CD8-positive, alpha-beta memory T cell (primary cell): ENCODE measurements around the gene PGAM1. TPM values are rescaled to one million over a fixed set of nuclear protein-coding genes. Genes with fewer than 3 reads are reported as not detected.

Experiments used
- CTCF ChIA-PET: fragments of 350-600 bp; sonication (Branson Sonifier 250); formaldehyde crosslinking; loops from one replicate; lab custom pipeline; 2021; ENCODE audit warnings: antibody characterized with exemption; lab: Charles Lee
- POLR2A ChIA-PET: fragments of 350-600 bp; sonication (Branson Sonifier 250); formaldehyde crosslinking; loops from one replicate; lab custom pipeline; 2021; ENCODE audit warnings: antibody characterized with exemption; lab: Charles Lee
- DNase-seq, 5 donors: peaks; one replicate each; pipeline versions ENCODE4 v3.0.0 to v3.0.0-alpha.2; 2020 to 2022; ENCODE audit warnings: mixed read lengths in 1 of 5
- H3K27ac ChIP-seq: one replicate; pipeline ENCODE4 v1.7.0; 2013; ENCODE audit warnings: low read depth, mild to moderate bottlenecking, low read length, moderate library complexity
- H3K27me3 ChIP-seq: 2 replicates; pipeline ENCODE4 v1.7.0; 2013; ENCODE audit warnings: low read length, mild to moderate bottlenecking; ENCODE audit not compliant: insufficient read depth, poor library complexity, severe bottlenecking
- H3K36me3 ChIP-seq: 2 replicates; pipeline ENCODE4 v1.7.0; 2013; ENCODE audit warnings: mild to moderate bottlenecking, low read length, moderate library complexity; ENCODE audit not compliant: insufficient read depth
- H3K4me1 ChIP-seq: 2 replicates; pipeline ENCODE4 v1.7.0; 2013; ENCODE audit warnings: mild to moderate bottlenecking, low read length, moderate library complexity; ENCODE audit not compliant: insufficient read depth
- H3K4me3 ChIP-seq: 2 replicates; pipeline ENCODE4 v1.7.0; 2013; ENCODE audit warnings: mild to moderate bottlenecking, low read length
- H3K9me3 ChIP-seq: 2 replicates; pipeline ENCODE4 v1.7.0; 2013; ENCODE audit warnings: mild to moderate bottlenecking, low read length
- H3K27ac Mint-ChIP-seq, 8 donors: one replicate each; pipeline ENCODE4 v1.8.0; 2020 to 2021; ENCODE audit warnings: mixed read lengths in 8 of 8, mild to moderate bottlenecking in 6 of 8, inconsistent platforms in 3 of 8, moderate library complexity in 3 of 8
- H3K27me3 Mint-ChIP-seq, 2 donors: one replicate each; pipeline ENCODE4 v1.8.0; 2020 to 2021; ENCODE audit warnings: mixed read lengths in 2 of 2, mild to moderate bottlenecking in 1 of 2, moderate library complexity in 1 of 2
- H3K36me3 Mint-ChIP-seq, 3 donors: one replicate each; pipeline ENCODE4 v1.8.0; 2020 to 2021; ENCODE audit warnings: mixed read lengths in 3 of 3, inconsistent platforms in 1 of 3, mild to moderate bottlenecking in 1 of 3
- H3K4me1 Mint-ChIP-seq, 3 donors: one replicate each; pipeline ENCODE4 v1.8.0; 2020 to 2021; ENCODE audit warnings: mixed read lengths in 3 of 3, inconsistent platforms in 1 of 3, mild to moderate bottlenecking in 1 of 3
- H3K4me3 Mint-ChIP-seq, 7 donors: one replicate each; pipeline ENCODE4 v1.8.0; 2020 to 2021; ENCODE audit warnings: mixed read lengths in 7 of 7, mild to moderate bottlenecking in 6 of 7, moderate library complexity in 4 of 7, inconsistent platforms in 2 of 7
- H3K9me3 Mint-ChIP-seq, 5 donors: one replicate each; pipeline ENCODE4 v1.8.0; 2020 to 2022; ENCODE audit warnings: mixed read lengths in 5 of 5, mild to moderate bottlenecking in 3 of 5, moderate library complexity in 2 of 5, inconsistent platforms in 1 of 5
- polyA plus RNA-seq: library from polyadenylated mRNA; unstranded; fragments of 300-500 nt; fragmentation: Illumina TruSeq; gene quantifications from one replicate; pipeline ENCODE4 v1.2.3, GENCODE V29; 2021
- total RNA-seq, 2 experiments: library from RNA; stranded (reverse); gene quantifications; one replicate each; pipeline ENCODE4 v1.2.3, GENCODE V29; 2021

The PGAM1 gene
- total and polyA plus RNA-seq, 3 experiments from 2014 or later = 309 to 1,097 (median 1,086) TPM

GRCh38 chr10:97445722-97446639, 20.0 kb downstream of the PGAM1 start, which contains the start of the genes EXOSC1 and ZDHHC16:
EXOSC1 (minus strand) TSS chr10:97446006; CDS start chr10:97445985, 21 bp downstream.
ZDHHC16 (plus strand) TSS chr10:97446175; CDS start chr10:97451676, 5,501 bp downstream.
- Mint-ChIP-seq H3K9me3 (no peaks in the 10 kb centered on the region), H3K27me3 (no peaks in the 10 kb centered on the region), H3K4me1 (peaks cover 45 to 59% (median 53%) of the 10 kb centered on the region in 3 donors), H3K4me3 (peak within 1 kb of the TSS; percentile 98 to 100 (median 99)), H3K36me3 (peaks cover 0 to 32% (median 6%) of the 10 kb centered on the region in 3 donors), H3K27ac (peak within 1 kb of the TSS; percentile 52 to 96 (median 90))
- Histone ChIP-seq H3K4me1 (peaks cover 21% of the 10 kb centered on the region), H3K27ac (peak within 1 kb of the TSS; percentile 67), H3K27me3 (no peaks in the 10 kb centered on the region), H3K4me3 (peak within 1 kb of the TSS; percentile 78), H3K36me3 (peaks cover 14% of the 10 kb centered on the region), H3K9me3 (no peaks in the 10 kb centered on the region)
- DNase-seq = peak; percentile 81 to 92 (median 88)
- POLR2A ChIA-PET = interaction anchor here (0.6 to 1.3 kb wide), 3 partner anchors 27 to 126 kb away, joined by 3 to 6 read pairs (median 5); partner anchors contain the start of genes FRAT1 and RRP12
- CTCF ChIA-PET = interaction anchor here (1.1 to 2.6 kb wide), 3 partner anchors 39 to 127 kb away, joined by 3 to 13 read pairs (median 3); partner anchors contain the start of genes FRAT1, MMS19 and UBTD1

- peaks cover 18% of the 10 kb centered on the region for H3K36me3 ChIP-seq
- CTCF ChIA-PET = no interaction called here
- H3K27ac ChIP-seq = no peak overlapping the region
- Mint-ChIP-seq H3K36me3 (peaks cover 0 to 41% (median 1%) of the 10 kb centered on the region in 3 donors), H3K4me1 (peaks cover 29 to 52% (median 45%) of the 10 kb centered on the region in 3 donors), H3K27me3 (no peaks in the 10 kb centered on the region), H3K27ac (peak overlapping the region in 6 of 8 donors; percentile 23 to 73 (median 53)), H3K9me3 (no peaks in the 10 kb centered on the region), H3K4me3 (no peak overlapping the region)
- H3K4me1 ChIP-seq = peaks cover 8% of the 10 kb centered on the region
- POLR2A ChIA-PET = no interaction called here
- H3K9me3 ChIP-seq = no peaks in the 10 kb centered on the region
- DNase-seq = no peak
- H3K4me3 ChIP-seq = no peak overlapping the region
- no peaks in the 10 kb centered on the region for H3K27me3 ChIP-seq
Observed at GRCh38 chr10:97450828-97451227, 24.8 kb downstream of the PGAM1 start.

GRCh38 chr10:97451605-97452004, 25.6 kb downstream of the PGAM1 start:
- H3K4me3 ChIP-seq = no peak overlapping the region
- POLR2A ChIA-PET = no interaction called here
- Mint-ChIP-seq H3K4me1 (peaks cover 24 to 44% (median 37%) of the 10 kb centered on the region in 3 donors), H3K4me3 (no peak overlapping the region), H3K27me3 (no peaks in the 10 kb centered on the region), H3K27ac (peak overlapping the region in 2 of 8 donors; percentile 23 to 43), H3K9me3 (no peaks in the 10 kb centered on the region), H3K36me3 (peaks cover 0 to 46% (median 1%) of the 10 kb centered on the region in 3 donors)
- peaks cover 21% of the 10 kb centered on the region for H3K36me3 ChIP-seq
- H3K9me3 ChIP-seq = no peaks in the 10 kb centered on the region
- H3K27ac ChIP-seq = no peak overlapping the region
- H3K27me3 ChIP-seq = no peaks in the 10 kb centered on the region
- peaks cover 8% of the 10 kb centered on the region for H3K4me1 ChIP-seq
- CTCF ChIA-PET = no interaction called here
- no peak for DNase-seq

- no peak overlapping the region for H3K4me3 Mint-ChIP-seq
- H3K9me3 ChIP-seq = no peaks in the 10 kb centered on the region
- H3K27ac ChIP-seq = no peak overlapping the region
- peaks cover 0 to 53% (median 1%) of the 10 kb centered on the region in 3 donors for H3K36me3 Mint-ChIP-seq
- H3K9me3 Mint-ChIP-seq = no peaks in the 10 kb centered on the region
- H3K36me3 ChIP-seq = peaks cover 28% of the 10 kb centered on the region
- ChIA-PET CTCF (no interaction called here), POLR2A (no interaction called here)
- peaks cover 18 to 37% (median 29%) of the 10 kb centered on the region in 3 donors for H3K4me1 Mint-ChIP-seq
- H3K27me3 Mint-ChIP-seq = no peaks in the 10 kb centered on the region
- H3K27ac Mint-ChIP-seq = peak overlapping the region in 3 of 8 donors; percentile 27 to 68 (median 35)
- no peak for DNase-seq
- peaks cover 1% of the 10 kb centered on the region for H3K4me1 ChIP-seq
- H3K4me3 ChIP-seq = no peak overlapping the region
- no peaks in the 10 kb centered on the region for H3K27me3 ChIP-seq
Observed at GRCh38 chr10:97452352-97452751, 26.4 kb downstream of the PGAM1 start.

- Histone ChIP-seq H3K27me3 (no peaks in the 10 kb centered on the region), H3K4me1 (no peaks in the 10 kb centered on the region), H3K9me3 (no peaks in the 10 kb centered on the region), H3K4me3 (no peak overlapping the region), H3K36me3 (peaks cover 42% of the 10 kb centered on the region), H3K27ac (no peak overlapping the region)
- H3K27me3 Mint-ChIP-seq = no peaks in the 10 kb centered on the region
- peaks cover 7 to 21% (median 13%) of the 10 kb centered on the region in 3 donors for H3K4me1 Mint-ChIP-seq
- ChIA-PET CTCF (interaction anchor here (0.6 to 1.2 kb wide), 2 partner anchors 34 to 100 kb away, joined by 3 read pairs; no protein-coding TSS in a partner anchor), POLR2A (no interaction called here)
- H3K9me3 Mint-ChIP-seq = no peaks in the 10 kb centered on the region
- peaks cover 1 to 68% (median 11%) of the 10 kb centered on the region in 3 donors for H3K36me3 Mint-ChIP-seq
- no peak for DNase-seq
- peak overlapping the region in 7 of 8 donors; percentile 29 to 91 (median 66) for H3K27ac Mint-ChIP-seq
- no peak overlapping the region for H3K4me3 Mint-ChIP-seq
Observed at GRCh38 chr10:97454330-97455036, 28.5 kb downstream of the PGAM1 start.

- H3K9me3 ChIP-seq = no peaks in the 10 kb centered on the region
- Mint-ChIP-seq H3K27ac (peak overlapping the region in 4 of 8 donors; percentile 23 to 85 (median 38)), H3K9me3 (no peaks in the 10 kb centered on the region), H3K36me3 (peaks cover 4 to 83% (median 17%) of the 10 kb centered on the region in 3 donors), H3K27me3 (no peaks in the 10 kb centered on the region), H3K4me1 (peaks cover 0 to 15% (median 9%) of the 10 kb centered on the region in 3 donors), H3K4me3 (no peak overlapping the region)
- H3K4me3 ChIP-seq = no peak overlapping the region
- no peaks in the 10 kb centered on the region for H3K4me1 ChIP-seq
- DNase-seq = no peak
- ChIA-PET CTCF (interaction anchor here (1.0 to 1.1 kb wide), 2 partner anchors 48 to 98 kb away, joined by 3 to 4 read pairs; no protein-coding TSS in a partner anchor), POLR2A (no interaction called here)
- no peak overlapping the region for H3K27ac ChIP-seq
- peaks cover 58% of the 10 kb centered on the region for H3K36me3 ChIP-seq
- no peaks in the 10 kb centered on the region for H3K27me3 ChIP-seq
Observed at GRCh38 chr10:97456034-97456685, 30.2 kb downstream of the PGAM1 start.

GRCh38 chr10:97456686-97457065, 30.7 kb downstream of the PGAM1 start:
- H3K4me1 ChIP-seq = no peaks in the 10 kb centered on the region
- ChIA-PET POLR2A (no interaction called here), CTCF (interaction anchor here (1.0 to 1.1 kb wide), 2 partner anchors 49 to 97 kb away, joined by 3 to 4 read pairs; no protein-coding TSS in a partner anchor)

More at GRCh38 chr10:97456686-97457065, 30.7 kb downstream of the PGAM1 start:
- no peak overlapping the region for H3K4me3 Mint-ChIP-seq
- Histone ChIP-seq H3K27me3 (no peaks in the 10 kb centered on the region), H3K36me3 (peaks cover 63% of the 10 kb centered on the region), H3K4me3 (no peak overlapping the region), H3K27ac (no peak overlapping the region), H3K9me3 (no peaks in the 10 kb centered on the region)
- H3K27ac Mint-ChIP-seq = peak overlapping the region in 5 of 8 donors; percentile 12 to 43 (median 29)
- DNase-seq = no peak
- peaks cover 0 to 15% (median 9%) of the 10 kb centered on the region in 3 donors for H3K4me1 Mint-ChIP-seq
- no peaks in the 10 kb centered on the region for H3K9me3 Mint-ChIP-seq
- peaks cover 4 to 88% (median 20%) of the 10 kb centered on the region in 3 donors for H3K36me3 Mint-ChIP-seq
- no peaks in the 10 kb centered on the region for H3K27me3 Mint-ChIP-seq
